Activated gamma-delta T cell treated with anti-CD3 and anti-CD28 coated beads, Interleukin-2, amount 50 U/mL, for 16 hours (primary cell): ENCODE data around the gene CABLES1.
"Not testable (repeated sequence)": the region's sequence is repeated elsewhere in the genome, so short reads cannot be mapped to it uniquely, and the experiment has no call there.

Experiments used
- DNase-seq: peaks from one replicate; pipeline ENCODE4 v3.0.0-alpha.2; 2020; ENCODE audit warnings: low read depth

CABLES1 gene

GRCh38 chr18:23134780-23135549 is at the start of gene CABLES1:
Gene CABLES1 (plus strand): TSS chr18:23135485. CDS start chr18:23135763, 278 bp downstream.
- DNase-seq: no peak

- no peak for DNase-seq
Observed at GRCh38 chr18:23087352-23087751, 47.9 kb upstream of the CABLES1 start.

GRCh38 chr18:23088310-23088709 is 47.0 kb upstream of the CABLES1 start:
- DNase-seq: no peak

- DNase-seq: not testable (repeated sequence)
Observed at GRCh38 chr18:23091017-23091993, 44.0 kb upstream of the CABLES1 start.

- DNase-seq: no peak
Observed at GRCh38 chr18:23092121-23092520, 43.2 kb upstream of the CABLES1 start.

GRCh38 chr18:23093130-23093529 is 42.2 kb upstream of the CABLES1 start:
- not testable (repeated sequence) for DNase-seq

- no peak for DNase-seq
Observed at GRCh38 chr18:23093772-23094171, 41.5 kb upstream of the CABLES1 start.

GRCh38 chr18:23094411-23095190 is 40.7 kb upstream of the CABLES1 start:
- DNase-seq: no peak

GRCh38 chr18:23095463-23095862 is 39.8 kb upstream of the CABLES1 start:
- no peak for DNase-seq

- not testable (repeated sequence) for DNase-seq
Observed at GRCh38 chr18:23097016-23097415, 38.3 kb upstream of the CABLES1 start.

- no peak for DNase-seq
Observed at GRCh38 chr18:23099621-23100020, 35.7 kb upstream of the CABLES1 start.

GRCh38 chr18:23101861-23102432 is 33.3 kb upstream of the CABLES1 start:
- DNase-seq: no peak

- DNase-seq: no peak
Observed at GRCh38 chr18:23102493-23103261, 32.6 kb upstream of the CABLES1 start.

- no peak for DNase-seq
Observed at GRCh38 chr18:23103449-23103848, 31.8 kb upstream of the CABLES1 start.

GRCh38 chr18:23105030-23105429 is 30.3 kb upstream of the CABLES1 start:
- no peak for DNase-seq

GRCh38 chr18:23105581-23106219 is 29.6 kb upstream of the CABLES1 start:
- DNase-seq: no peak

GRCh38 chr18:23106575-23106974 is 28.7 kb upstream of the CABLES1 start:
- no peak for DNase-seq

- DNase-seq: no peak
Observed at GRCh38 chr18:23107718-23108117, 27.6 kb upstream of the CABLES1 start.

GRCh38 chr18:23108496-23108895 is 26.8 kb upstream of the CABLES1 start:
- DNase-seq: no peak

- DNase-seq: not testable (repeated sequence)
Observed at GRCh38 chr18:23109163-23109562, 26.1 kb upstream of the CABLES1 start.
